GM18909 (cell line): ENCODE data around the gene THOP1.

Experiments used
- ATAC-seq: cut with Tn5 transposase; IDR thresholded peaks from one replicate; pipeline ENCODE4 v1.9.1; 2021; ENCODE audit warnings: mild to moderate bottlenecking; ENCODE audit not compliant: unreplicated experiment, poor library complexity

The THOP1 gene

GRCh38 chr19:2846180-2846894 lies 61.0 kb downstream of the THOP1 start:
- no peak for ATAC-seq

- no peak for ATAC-seq
These were observed 62.2 kb downstream of the THOP1 start for GRCh38 chr19:2847507-2847906.

- ATAC-seq, result no peak
These were observed 63.3 kb downstream of the THOP1 start for GRCh38 chr19:2848616-2849015.

GRCh38 chr19:2850256-2850925 lies 65.1 kb downstream of the THOP1 start:
- ATAC-seq, result no peak

- ATAC-seq, result no peak
These were observed 67.3 kb downstream of the THOP1 start for GRCh38 chr19:2852598-2852997.

- no peak for ATAC-seq
These were observed 67.8 kb downstream of the THOP1 start for GRCh38 chr19:2853015-2853606.

- no peak for ATAC-seq
These were observed 69.5 kb downstream of the THOP1 start for GRCh38 chr19:2854849-2855248.

GRCh38 chr19:2856457-2857050 lies 71.3 kb downstream of the THOP1 start:
- no peak for ATAC-seq

GRCh38 chr19:2858864-2859263 lies 73.6 kb downstream of the THOP1 start:
- ATAC-seq, result no peak

- ATAC-seq, result no peak
These were observed 78.5 kb downstream of the THOP1 start for GRCh38 chr19:2863816-2864215.
